Measurements from ENCODE around the gene RELN. TPM values are rescaled to one million over a fixed set of nuclear protein-coding genes. Genes with fewer than 3 reads are reported as not detected.

Gene RELN
- total and polyA plus RNA-seq, 11 donors: 0.16 to 3.5 (median 1.3) TPM

- Histone ChIP-seq H3K9me3 (no peaks in the 10 kb centered on the region), H3K4me1 (no peaks in the 10 kb centered on the region), H3K36me3 (no peaks in the 10 kb centered on the region), H3K27me3 (no peaks in the 10 kb centered on the region), H3K27ac (no peak overlapping the region), H3K4me3 (no peak overlapping the region)
- WGBS, 4 donors: 43 to 48% (median 46%) methylated on average over 2 of the region's 2 CpGs
- ATAC-seq (no peak), DNase-seq (no peak)
- TF ChIP-seq CTCF (IDR thresholded peaks at IDR 0.05) (no peak), POLR2A (IDR thresholded peaks at IDR 0.05) (no peak)
- intact Hi-C loops (cut with DNase I): no loop called here
These were observed 217.2 kb downstream of the RELN start for GRCh38 chr7:103772171-103772773.

GRCh38 chr7:103771294-103771693 is 218.2 kb downstream of the RELN start:
- no peaks in the 10 kb centered on the region for H3K36me3 ChIP-seq

GRCh38 chr7:103766660-103767059 is 222.8 kb downstream of the RELN start:
- intact Hi-C loops (cut with DNase I): no loop called here
- no peak overlapping the region for H3K4me3 ChIP-seq
- no peaks in the 10 kb centered on the region for H3K36me3 ChIP-seq
- H3K27ac ChIP-seq: no peak overlapping the region
- H3K9me3 ChIP-seq: no peaks in the 10 kb centered on the region
- no peaks in the 10 kb centered on the region for H3K4me1 ChIP-seq
- ATAC-seq (no peak), DNase-seq (no peak)
- TF ChIP-seq POLR2A (IDR thresholded peaks at IDR 0.05): no peak
- no peak for TF ChIP-seq CTCF (IDR thresholded peaks at IDR 0.05)
- no peaks in the 10 kb centered on the region for H3K27me3 ChIP-seq
- WGBS, 4 donors: 47 to 69% (median 59%) methylated on average over 5 of the region's 5 CpGs

More at GRCh38 chr7:103771294-103771693, 218.2 kb downstream of the RELN start:
- no peak overlapping the region for H3K27ac ChIP-seq
- DNase-seq (no peak), ATAC-seq (no peak)
- intact Hi-C loops (cut with DNase I): no loop called here
- TF ChIP-seq POLR2A (IDR thresholded peaks at IDR 0.05): no peak
- TF ChIP-seq CTCF (IDR thresholded peaks at IDR 0.05): no peak
- H3K4me1 ChIP-seq: no peaks in the 10 kb centered on the region
- H3K4me3 ChIP-seq: no peak overlapping the region
- WGBS, 4 donors: 78 to 88% (median 79%) methylated on average over 2 of the region's 2 CpGs
- no peaks in the 10 kb centered on the region for H3K9me3 ChIP-seq
- H3K27me3 ChIP-seq: no peaks in the 10 kb centered on the region

- ATAC-seq (no peak), DNase-seq (no peak)
- no peaks in the 10 kb centered on the region for H3K4me1 ChIP-seq
- intact Hi-C loops (cut with DNase I): no loop called here
- H3K4me3 ChIP-seq: no peak overlapping the region
- H3K27ac ChIP-seq: no peak overlapping the region
- H3K9me3 ChIP-seq: no peaks in the 10 kb centered on the region
- H3K36me3 ChIP-seq: no peaks in the 10 kb centered on the region
- 58 to 76% (median 61%) methylated on average over 3 of the region's 3 CpGs for WGBS, 4 donors
- TF ChIP-seq CTCF (IDR thresholded peaks at IDR 0.05) (no peak), POLR2A (IDR thresholded peaks at IDR 0.05) (no peak)
- no peaks in the 10 kb centered on the region for H3K27me3 ChIP-seq
These were observed 223.6 kb downstream of the RELN start for GRCh38 chr7:103765901-103766300.

All from heart left ventricle (tissue), 16 donors.